Osteocyte (in vitro differentiated cells): Measurements from ENCODE around the gene TNIP2. TPM values are rescaled to one million over a fixed set of nuclear protein-coding genes. Genes with fewer than 3 reads are reported as not detected.
"Not testable (repeated sequence)": the region's sequence is repeated elsewhere in the genome, so short reads cannot be mapped to it uniquely, and the experiment has no call there.

Experiments used
- DNase-seq: peaks from one replicate; pipeline ENCODE4 v3.0.0; 2021; ENCODE audit warnings: mixed read lengths; ENCODE audit not compliant: unreplicated experiment; ENCODE audit errors: extremely low spot score
- H3K27ac Mint-ChIP-seq: one replicate; pipeline ENCODE4 v1.8.0; 2021; ENCODE audit warnings: mild to moderate bottlenecking, mixed read lengths; ENCODE audit not compliant: unreplicated experiment
- H3K27me3 Mint-ChIP-seq: one replicate; pipeline ENCODE4 v1.8.0; 2021; ENCODE audit warnings: mixed read lengths; ENCODE audit not compliant: unreplicated experiment
- H3K36me3 Mint-ChIP-seq: one replicate; pipeline ENCODE4 v1.8.0; 2021; ENCODE audit warnings: mixed read lengths; ENCODE audit not compliant: unreplicated experiment
- H3K4me1 Mint-ChIP-seq: one replicate; pipeline ENCODE4 v1.8.0; 2021; ENCODE audit warnings: mixed read lengths; ENCODE audit not compliant: unreplicated experiment
- H3K4me3 Mint-ChIP-seq: one replicate; pipeline ENCODE4 v1.8.0; 2021; ENCODE audit warnings: mild to moderate bottlenecking, moderate library complexity, mixed read lengths; ENCODE audit not compliant: unreplicated experiment
- H3K9me3 Mint-ChIP-seq: one replicate; pipeline ENCODE4 v1.8.0; 2021; ENCODE audit warnings: mixed read lengths; ENCODE audit not compliant: unreplicated experiment
- total RNA-seq: library from RNA; stranded (reverse); gene quantifications from 2 replicates; pipeline ENCODE4 v1.2.1, GENCODE V29; 2021
- TF ChIP-seq, protein P1 (sequence below): fragments of 200-600 bp; sonication (generic); IDR thresholded peaks from 2 replicates; pipeline ENCODE4 v1.5.0; 2021; ENCODE audit warnings: antibody characterized with exemption, mild to moderate bottlenecking, moderate library complexity

TNIP2 gene
- total RNA-seq, 1 donor from 2014 or later: 34.0 TPM

DNA sequence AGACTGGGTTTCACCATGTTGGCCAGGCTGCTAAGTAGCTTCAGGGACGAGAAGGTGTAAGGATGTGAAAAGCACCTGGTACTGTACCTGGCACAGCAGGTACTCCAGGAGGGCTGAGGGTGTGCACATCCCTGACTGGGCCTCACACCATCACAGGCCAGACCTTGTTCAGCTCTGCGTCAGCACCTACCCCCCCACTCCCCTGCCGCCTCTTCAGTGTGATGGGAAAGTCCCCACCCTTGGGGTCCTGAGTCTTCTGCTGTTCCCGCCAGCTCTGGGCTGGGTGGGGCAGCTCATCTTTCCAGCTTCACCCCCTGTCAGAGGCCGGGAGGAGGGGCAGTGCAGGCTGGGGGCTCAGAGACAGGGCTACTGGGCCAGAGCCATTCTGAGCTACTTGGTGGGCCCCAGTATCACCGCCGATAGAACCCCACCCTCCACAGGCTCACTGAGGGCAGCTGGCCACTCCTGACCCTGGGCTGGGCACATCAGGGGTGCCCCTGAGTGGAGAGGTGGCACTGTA is 30.1 kb upstream of the TNIP2 start:
- Mint-ChIP-seq H3K36me3 (peaks cover 6% of the 10 kb centered on the region), H3K9me3 (no peaks in the 10 kb centered on the region), H3K27me3 (peaks cover 20% of the 10 kb centered on the region), H3K27ac (no peak overlapping the region), H3K4me3 (no peak overlapping the region), H3K4me1 (peaks cover 8% of the 10 kb centered on the region)
- no peak for DNase-seq
- TF ChIP-seq, protein P1, sequence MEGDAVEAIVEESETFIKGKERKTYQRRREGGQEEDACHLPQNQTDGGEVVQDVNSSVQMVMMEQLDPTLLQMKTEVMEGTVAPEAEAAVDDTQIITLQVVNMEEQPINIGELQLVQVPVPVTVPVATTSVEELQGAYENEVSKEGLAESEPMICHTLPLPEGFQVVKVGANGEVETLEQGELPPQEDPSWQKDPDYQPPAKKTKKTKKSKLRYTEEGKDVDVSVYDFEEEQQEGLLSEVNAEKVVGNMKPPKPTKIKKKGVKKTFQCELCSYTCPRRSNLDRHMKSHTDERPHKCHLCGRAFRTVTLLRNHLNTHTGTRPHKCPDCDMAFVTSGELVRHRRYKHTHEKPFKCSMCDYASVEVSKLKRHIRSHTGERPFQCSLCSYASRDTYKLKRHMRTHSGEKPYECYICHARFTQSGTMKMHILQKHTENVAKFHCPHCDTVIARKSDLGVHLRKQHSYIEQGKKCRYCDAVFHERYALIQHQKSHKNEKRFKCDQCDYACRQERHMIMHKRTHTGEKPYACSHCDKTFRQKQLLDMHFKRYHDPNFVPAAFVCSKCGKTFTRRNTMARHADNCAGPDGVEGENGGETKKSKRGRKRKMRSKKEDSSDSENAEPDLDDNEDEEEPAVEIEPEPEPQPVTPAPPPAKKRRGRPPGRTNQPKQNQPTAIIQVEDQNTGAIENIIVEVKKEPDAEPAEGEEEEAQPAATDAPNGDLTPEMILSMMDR: no peak

DNA sequence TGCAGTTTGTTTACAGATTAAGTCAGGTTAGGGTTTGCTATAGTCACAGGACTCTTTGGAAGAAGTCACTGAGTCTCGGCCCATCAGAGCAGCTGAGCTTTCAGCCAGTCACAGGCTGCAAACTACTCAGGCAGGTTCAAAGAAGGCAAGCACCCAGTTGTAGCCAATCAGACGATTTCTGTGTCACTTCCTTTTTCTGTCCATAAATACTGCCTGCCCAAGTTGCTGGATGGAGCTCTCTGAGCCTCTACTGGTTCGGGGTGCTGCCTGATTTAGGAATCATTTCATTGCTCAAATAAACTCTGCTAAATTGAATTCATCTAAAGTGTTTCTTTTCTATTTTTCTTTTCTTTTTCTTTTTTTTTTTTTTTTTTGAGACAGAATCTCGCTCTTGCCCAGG is 29.5 kb upstream of the TNIP2 start:
- Mint-ChIP-seq H3K4me3 (no peak overlapping the region), H3K27me3 (peaks cover 20% of the 10 kb centered on the region), H3K27ac (no peak overlapping the region), H3K36me3 (peaks cover 6% of the 10 kb centered on the region), H3K9me3 (no peaks in the 10 kb centered on the region), H3K4me1 (peaks cover 8% of the 10 kb centered on the region)
- TF ChIP-seq, protein P1: no peak
- DNase-seq: no peak

DNA sequence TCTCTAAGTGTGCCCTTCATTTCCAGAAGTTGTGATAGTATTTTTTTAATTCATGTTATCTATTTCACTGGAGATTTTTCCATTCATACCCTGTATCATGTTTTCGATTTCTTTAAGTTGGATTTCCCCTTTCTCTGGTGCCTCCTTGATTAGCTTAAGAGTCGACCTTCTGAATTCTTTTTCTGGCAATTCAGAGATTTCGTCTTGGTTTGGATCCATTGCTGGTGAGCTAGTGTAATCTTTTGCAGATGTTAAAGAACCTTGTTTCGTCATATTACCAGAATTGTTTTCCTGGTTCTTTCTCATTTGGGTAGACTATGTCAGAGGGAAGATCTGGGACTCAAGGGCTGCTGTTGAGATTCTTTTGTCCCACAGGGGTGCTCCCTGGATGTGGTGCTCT is 27.7 kb upstream of the TNIP2 start:
- TF ChIP-seq, protein P1: no peak
- no peak for DNase-seq
- no peaks in the 10 kb centered on the region for H3K9me3 Mint-ChIP-seq
- H3K27ac Mint-ChIP-seq: no peak overlapping the region
- H3K4me1 Mint-ChIP-seq: peaks cover 8% of the 10 kb centered on the region
- peaks cover 6% of the 10 kb centered on the region for H3K36me3 Mint-ChIP-seq
- no peak overlapping the region for H3K4me3 Mint-ChIP-seq
- H3K27me3 Mint-ChIP-seq: peaks cover 20% of the 10 kb centered on the region

DNA sequence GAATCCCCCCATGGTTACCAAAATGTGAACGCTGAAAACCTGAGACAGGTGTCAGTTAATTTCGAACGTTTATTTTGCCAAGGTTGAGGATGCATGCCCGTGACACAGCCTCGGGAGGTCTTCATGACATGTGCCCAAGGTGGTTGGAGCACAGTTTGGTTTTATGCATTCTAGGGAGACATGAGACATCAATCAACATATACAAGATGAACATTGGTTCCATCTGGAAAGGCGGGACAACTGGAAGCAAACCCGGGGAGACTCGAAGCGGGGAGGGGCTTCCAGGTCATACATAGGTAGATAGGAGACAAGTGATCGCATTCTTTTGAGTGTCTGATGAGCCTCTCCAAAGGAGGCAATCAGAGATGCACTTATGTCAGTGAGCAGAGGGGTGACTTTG is 25.8 kb upstream of the TNIP2 start:
- Mint-ChIP-seq H3K27ac (no peak overlapping the region), H3K4me1 (no peaks in the 10 kb centered on the region), H3K36me3 (peaks cover 6% of the 10 kb centered on the region), H3K27me3 (peaks cover 20% of the 10 kb centered on the region), H3K4me3 (no peak overlapping the region), H3K9me3 (no peaks in the 10 kb centered on the region)
- DNase-seq: no peak
- TF ChIP-seq, protein P1: no peak

DNA sequence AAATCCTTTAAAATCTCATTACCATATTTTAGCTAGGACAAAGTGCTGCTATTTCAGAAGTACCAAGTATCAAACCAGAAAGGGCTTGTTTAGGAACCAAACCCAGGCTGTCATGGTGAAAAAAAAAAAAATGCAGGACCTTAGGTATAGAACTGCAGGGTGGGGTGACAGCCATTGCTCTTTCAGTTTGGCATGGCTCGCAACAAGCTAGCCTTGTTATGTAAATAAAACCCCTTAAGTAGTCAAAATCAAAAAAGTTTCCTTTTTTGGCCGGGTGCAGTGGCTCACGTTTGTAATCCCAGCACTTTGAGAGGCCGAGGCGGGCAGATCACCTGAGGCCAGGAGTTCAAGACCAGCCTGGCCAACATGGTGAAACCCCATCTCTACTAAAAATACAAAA is 24.5 kb upstream of the TNIP2 start:
- H3K27ac Mint-ChIP-seq, H3K36me3 Mint-ChIP-seq, H3K4me3 Mint-ChIP-seq, DNase-seq, H3K9me3 Mint-ChIP-seq, H3K4me1 Mint-ChIP-seq: not testable (repeated sequence)
- H3K27me3 Mint-ChIP-seq: peaks cover 20% of the 10 kb centered on the region

DNA sequence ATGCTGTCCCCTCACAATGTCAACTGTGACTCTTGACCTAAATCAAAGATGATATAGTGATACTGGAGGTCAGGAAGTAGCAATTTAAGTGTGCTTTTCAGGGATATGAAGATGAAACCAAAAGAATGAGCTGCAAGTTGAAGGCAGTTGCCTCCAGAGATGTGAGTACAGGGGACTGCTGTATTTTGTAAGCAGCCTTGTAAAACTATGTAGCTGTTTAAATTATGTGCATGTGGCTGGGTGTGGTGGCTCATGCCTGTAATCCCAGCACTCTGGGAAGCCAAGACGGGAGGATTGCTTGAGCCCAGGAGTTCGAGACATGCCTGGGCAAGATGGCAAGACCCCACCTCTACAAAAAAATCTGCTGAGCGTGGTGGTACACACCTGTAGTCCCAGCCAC is 15.1 kb upstream of the TNIP2 start:
- Mint-ChIP-seq H3K27me3 (no peaks in the 10 kb centered on the region), H3K36me3 (no peaks in the 10 kb centered on the region), H3K9me3 (no peaks in the 10 kb centered on the region), H3K4me3 (no peak overlapping the region), H3K4me1 (peaks cover 2% of the 10 kb centered on the region), H3K27ac (no peak overlapping the region)
- DNase-seq: no peak
- TF ChIP-seq, protein P1: no peak
